ENCODE data around the gene EIF2S3B. TPM values are rescaled to one million over a fixed set of nuclear protein-coding genes. Genes with fewer than 3 reads are reported as not detected.

Gene EIF2S3B
- polyA plus RNA-seq, 3 donors: 2.2 to 10.1 (median 2.6) TPM

GRCh38 chr12:10543499-10543898, 37.8 kb downstream of the EIF2S3B start:
- DNase-seq (ENCODE audit: extremely low read depth in 1 of 11, low read depth in 9 of 11, low spot score in 4 of 11): no peak

- DNase-seq (ENCODE audit: extremely low read depth in 1 of 11, low read depth in 9 of 11, low spot score in 4 of 11): no peak
Measured at GRCh38 chr12:10551375-10551774, 45.7 kb downstream of the EIF2S3B start.

- DNase-seq (ENCODE audit: extremely low read depth in 1 of 11, low read depth in 9 of 11, low spot score in 4 of 11): no peak
Measured at GRCh38 chr12:10553148-10553547, 47.5 kb downstream of the EIF2S3B start.

GRCh38 chr12:10554228-10554755, 48.6 kb downstream of the EIF2S3B start:
- no peak for DNase-seq (ENCODE audit: extremely low read depth in 1 of 11, low read depth in 9 of 11, low spot score in 4 of 11)

- no peak for DNase-seq (ENCODE audit: extremely low read depth in 1 of 11, low read depth in 9 of 11, low spot score in 4 of 11)
Measured at GRCh38 chr12:10554756-10555481, 49.2 kb downstream of the EIF2S3B start.

- no peak for DNase-seq (ENCODE audit: extremely low read depth in 1 of 11, low read depth in 9 of 11, low spot score in 4 of 11)
Measured at GRCh38 chr12:10557329-10557728, 51.6 kb downstream of the EIF2S3B start.

- peak in 4 of 11 donors; percentile 1 to 7 (median 4) for DNase-seq (ENCODE audit: extremely low read depth in 1 of 11, low read depth in 9 of 11, low spot score in 4 of 11)
Measured at GRCh38 chr12:10557766-10558165, 52.1 kb downstream of the EIF2S3B start.

Other genes with a start within 250 kb of the EIF2S3B start
- under 1 TPM; 0.23 to 0.70 (median 0.53) TPM for gene KLRD1, start 198.0 kb upstream of the EIF2S3B start, polyA plus RNA-seq (ENCODE audit: insufficient read length in 3 of 3)
- gene KLRK1, start 115.8 kb upstream of the EIF2S3B start, polyA plus RNA-seq (ENCODE audit: insufficient read length in 3 of 3): 1 to 10 TPM in 1 of 3 donors, under 1 TPM in 2; 0.39 to 1.1 (median 0.66) TPM
- not detected for gene KLRC4, start 96.1 kb upstream of the EIF2S3B start, polyA plus RNA-seq (ENCODE audit: insufficient read length in 3 of 3)
- not detected for gene KLRC3, start 85.3 kb upstream of the EIF2S3B start, polyA plus RNA-seq (ENCODE audit: insufficient read length in 3 of 3)
- gene KLRC2, start 69.9 kb upstream of the EIF2S3B start, polyA plus RNA-seq (ENCODE audit: insufficient read length in 3 of 3): under 1 TPM in 2 of 3 donors, not detected in 1; 0.22 to 0.28 TPM
- under 1 TPM; 0.53 to 0.80 (median 0.62) TPM for gene KLRC1, start 52.5 kb upstream of the EIF2S3B start, polyA plus RNA-seq (ENCODE audit: insufficient read length in 3 of 3)
- 10 to 100 TPM; 38.9 to 41.5 (median 41.4) TPM for gene MAGOHB, start 107.7 kb downstream of the EIF2S3B start, polyA plus RNA-seq (ENCODE audit: insufficient read length in 3 of 3)
- gene STYK1, start 168.2 kb downstream of the EIF2S3B start, polyA plus RNA-seq (ENCODE audit: insufficient read length in 3 of 3): under 1 TPM; 0.64 to 0.80 (median 0.69) TPM
- gene YBX3, start 217.4 kb downstream of the EIF2S3B start, polyA plus RNA-seq (ENCODE audit: insufficient read length in 3 of 3): 100 to 1,000 TPM; 216 to 263 (median 254) TPM